ENCODE data around the gene AGBL5.

- no peak for TF ChIP-seq CTCF (tag by site-specific recombination; IDR thresholded peaks at IDR 0.05)
- no peak for TF ChIP-seq ZNF121 (tag by site-specific recombination; IDR thresholded peaks at IDR 0.05)
- TF ChIP-seq BCL11A (tag by site-specific recombination; IDR thresholded peaks at IDR 0.05; ENCODE audit: low read depth), result no peak
- TF ChIP-seq ZNF133 (tag by site-specific recombination; IDR thresholded peaks at IDR 0.05), result no peak
Observed at GRCh38 chr2:27001950-27002349, 49.5 kb upstream of the AGBL5 start.

All from HEK293 (cell line).